NCI-H2196 (cell line): Measurements from ENCODE around the gene NMT2.
A peak's percentile ranks its signal among the peaks of the same experiment; 100 is the strongest.
"Not testable (repeated sequence)": the region's sequence is repeated elsewhere in the genome, so short reads cannot be mapped to it uniquely, and the experiment has no call there.

Experiments
- DNase-seq: peaks from one replicate; lab custom pipeline; 2025; ENCODE audit not compliant: unreplicated experiment; lab: John Stamatoyannopoulos, UW

Gene NMT2

DNA sequence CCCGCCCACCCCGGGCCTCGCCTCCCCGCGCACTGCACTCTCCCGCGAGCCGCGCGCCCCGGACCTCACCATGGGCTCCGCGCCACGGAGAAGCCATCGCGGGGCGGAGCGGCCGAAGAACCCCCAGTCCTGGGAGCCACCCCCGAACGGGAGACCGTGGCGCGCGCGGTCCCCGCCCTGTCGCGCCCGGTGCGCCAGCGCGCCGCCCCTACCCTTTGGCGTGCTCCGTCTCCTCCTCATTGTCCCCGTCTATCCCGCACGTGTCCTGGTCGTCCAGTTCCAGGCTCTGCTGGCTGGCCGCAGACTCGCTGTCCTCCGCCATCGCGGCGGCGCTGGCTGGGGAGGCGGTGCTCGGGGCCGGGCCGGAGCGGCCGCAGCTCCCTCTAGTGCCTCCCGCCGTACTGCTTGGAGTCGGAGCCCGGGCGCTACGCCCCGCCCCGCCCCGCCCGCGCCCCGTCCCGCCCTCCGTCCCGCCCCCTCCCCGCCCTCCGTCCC, at the start of gene NMT2:
TSS of gene NMT2 (minus strand) at position 403 of the 495 bp plus-strand sequence. CDS start at position 322, 81 bp downstream.
- DNase-seq: peak; percentile 78

- no peak for DNase-seq
Observed at GRCh38 chr10:15216700-15217099, 48.2 kb upstream of the NMT2 start.

- DNase-seq: no peak
Observed at GRCh38 chr10:15214237-15214636, 45.7 kb upstream of the NMT2 start.

- DNase-seq: no peak
Observed at GRCh38 chr10:15213461-15213861, 45.0 kb upstream of the NMT2 start.

DNA sequence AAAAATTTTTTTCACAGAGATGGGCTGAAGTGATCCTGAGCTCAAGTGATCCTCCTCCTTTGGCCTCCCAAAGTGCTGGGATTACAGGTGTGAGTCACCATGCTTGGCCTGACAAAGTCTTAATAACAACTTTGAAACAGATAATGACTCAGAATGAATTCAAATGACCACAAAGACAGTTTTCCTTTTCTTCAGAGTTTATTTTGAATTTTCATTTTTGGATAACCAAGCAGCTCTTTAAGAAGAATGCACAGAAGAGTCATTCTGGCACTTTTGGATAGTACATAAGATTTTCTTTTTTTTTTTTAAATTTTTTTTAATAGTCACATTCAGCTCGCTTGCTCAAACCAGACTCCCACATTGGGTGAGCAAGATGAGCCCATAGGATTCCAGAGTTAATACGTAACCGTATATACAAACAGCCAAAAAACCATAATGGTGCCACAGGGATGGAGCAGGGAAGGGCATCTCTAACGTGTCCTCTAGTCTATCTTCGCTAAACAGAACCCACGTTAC, 43.0 kb upstream of the NMT2 start:
- DNase-seq: no peak

DNA sequence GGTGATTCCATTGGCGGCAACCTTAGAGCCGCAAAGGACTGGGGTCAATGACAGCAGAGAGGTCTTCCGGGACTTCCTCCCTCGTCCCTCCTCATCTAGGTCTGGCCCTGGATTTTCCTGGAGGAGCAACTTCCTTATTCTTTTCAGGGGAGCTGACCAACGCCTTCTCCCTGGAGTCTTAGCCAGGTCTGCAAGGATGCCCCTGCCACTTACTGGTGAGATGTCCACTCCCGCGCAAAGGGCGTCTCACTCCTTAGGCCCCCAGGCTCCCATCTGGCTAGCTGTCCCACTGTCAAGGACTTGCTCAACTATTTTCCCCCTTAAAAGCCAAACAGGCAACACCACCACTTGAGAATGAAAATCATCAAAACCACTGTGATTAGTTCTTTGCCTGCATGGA, 42.0 kb upstream of the NMT2 start:
- no peak for DNase-seq

- DNase-seq: peak; percentile 51
Observed at GRCh38 chr10:15209827-15210509, 41.5 kb upstream of the NMT2 start.

DNA sequence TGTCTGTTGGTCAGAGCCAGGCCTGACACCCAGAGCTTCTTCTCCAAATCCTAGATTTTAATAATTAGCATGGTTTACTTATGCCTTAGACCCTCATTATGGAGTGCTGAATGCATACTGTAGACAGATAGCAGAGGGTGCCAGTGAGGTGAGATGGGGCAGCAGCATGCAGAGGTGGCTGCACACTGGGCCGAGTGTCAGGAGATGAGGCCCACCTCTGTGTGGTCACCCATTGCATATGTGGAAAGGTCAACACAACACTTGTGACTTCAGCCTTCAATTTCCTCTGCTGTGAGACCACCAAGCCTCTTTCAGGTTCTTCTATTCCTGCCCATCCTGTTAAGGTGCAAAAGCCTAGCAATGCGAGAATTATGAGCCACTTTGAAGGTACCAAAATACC, 39.7 kb upstream of the NMT2 start:
- DNase-seq: no peak

DNA sequence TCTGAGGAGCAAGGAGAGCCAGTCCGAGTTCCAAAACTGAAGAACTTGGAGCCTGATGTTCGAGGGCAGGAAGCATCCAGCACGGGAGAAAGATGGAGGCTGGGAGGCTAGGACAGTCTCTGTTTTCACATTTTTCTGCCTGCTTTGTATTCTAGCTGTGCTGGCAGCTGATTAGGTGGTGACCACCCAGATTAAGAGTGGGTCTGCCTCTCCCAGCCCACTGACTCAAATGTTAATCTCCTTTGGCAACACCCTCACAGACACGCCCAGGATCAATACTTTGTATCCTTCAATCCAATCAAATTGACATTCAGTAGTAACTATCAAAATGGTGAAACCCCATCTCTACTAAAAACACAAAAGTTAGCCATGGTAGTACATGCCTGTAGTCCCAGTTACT, 38.9 kb upstream of the NMT2 start:
- not testable (repeated sequence) for DNase-seq

DNA sequence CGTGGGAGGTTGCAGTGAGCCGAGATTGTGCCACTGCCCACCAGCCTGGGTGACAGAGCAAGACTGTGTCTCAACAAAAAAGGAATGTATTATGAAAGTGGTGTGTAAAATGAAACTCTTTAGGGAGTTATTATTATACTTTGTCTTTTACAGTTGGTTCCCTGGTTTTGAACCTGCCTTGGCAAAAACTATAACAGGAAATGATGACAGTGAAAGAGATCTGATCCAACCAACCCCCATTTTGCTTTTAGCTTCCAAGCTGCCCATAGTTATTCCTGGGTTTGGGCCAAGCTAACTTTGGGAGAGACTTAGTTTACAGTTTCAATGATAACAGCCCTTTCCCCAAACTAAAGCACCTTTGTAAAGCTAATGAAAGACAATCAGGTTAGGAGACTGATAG, 34.1 kb upstream of the NMT2 start:
- no peak for DNase-seq

GRCh38 chr10:15202301-15202621, 33.8 kb upstream of the NMT2 start:
- DNase-seq: not testable (repeated sequence)

DNA sequence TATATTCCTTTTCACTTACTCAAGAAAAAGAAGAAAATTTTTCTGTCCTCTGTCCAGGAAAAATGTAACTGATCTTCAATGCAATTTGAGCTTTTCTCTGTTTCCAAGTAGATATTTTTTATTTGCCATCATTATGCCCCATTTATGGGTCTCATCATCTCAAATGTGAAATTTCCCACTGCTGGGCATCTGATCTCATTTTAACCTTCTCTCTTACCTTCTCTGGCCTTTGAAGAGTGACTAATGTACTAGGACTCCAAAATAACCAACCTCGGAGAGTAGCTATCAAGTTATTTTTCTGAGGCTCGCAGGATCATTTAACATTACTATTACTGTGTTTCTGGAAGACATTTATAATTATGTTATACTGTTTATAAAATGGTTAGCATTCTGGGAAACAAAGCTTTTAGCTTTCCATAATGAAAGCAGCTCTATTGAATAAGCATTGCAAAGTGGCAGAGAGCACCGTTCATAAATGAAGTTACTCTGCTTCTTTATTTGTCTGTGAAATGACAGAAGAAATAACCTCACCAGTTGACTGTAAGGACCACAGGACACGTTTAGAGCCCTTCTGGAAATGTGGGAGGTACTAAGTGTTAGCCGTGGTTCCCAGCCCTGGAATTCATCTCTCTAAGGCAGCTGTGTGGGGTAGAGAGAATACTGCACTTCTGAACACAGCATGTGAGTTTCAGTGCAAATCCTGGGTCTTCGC, 33.3 kb upstream of the NMT2 start:
- DNase-seq: no peak

GRCh38 chr10:15200626-15201025, 32.1 kb upstream of the NMT2 start:
- DNase-seq: no peak

DNA sequence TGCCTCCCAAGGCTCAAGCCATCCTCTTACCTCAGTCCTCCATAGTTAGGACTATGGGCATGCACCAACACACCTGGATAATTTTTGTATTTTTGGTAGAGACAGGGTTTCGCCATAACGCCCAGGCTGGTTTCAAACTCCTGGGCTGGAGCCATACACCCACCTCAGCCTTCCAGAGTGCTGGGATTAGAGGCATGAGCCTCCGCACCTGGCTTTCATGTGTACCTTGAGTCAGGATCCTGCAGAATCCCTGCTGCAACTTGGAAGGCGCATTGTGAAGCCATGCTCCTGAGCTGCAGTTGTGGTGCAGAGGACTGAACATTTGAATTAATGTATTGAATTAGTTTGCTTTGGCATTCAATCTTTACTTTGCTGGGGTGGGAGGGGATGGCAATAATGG, 29.4 kb upstream of the NMT2 start:
- no peak for DNase-seq

- no peak for DNase-seq
Observed at GRCh38 chr10:15197276-15197675, 28.8 kb upstream of the NMT2 start.

- DNase-seq: no peak
Observed at GRCh38 chr10:15196021-15196834, 27.7 kb upstream of the NMT2 start.

- DNase-seq: no peak
Observed at GRCh38 chr10:15189133-15189885, 20.8 kb upstream of the NMT2 start.

- DNase-seq: no peak
Observed at GRCh38 chr10:15188603-15189002, 20.1 kb upstream of the NMT2 start.

GRCh38 chr10:15183689-15184481, 15.4 kb upstream of the NMT2 start:
- no peak for DNase-seq
